ENCODE data around the gene KIF5B. TPM values are rescaled to one million over a fixed set of nuclear protein-coding genes. Genes with fewer than 3 reads are reported as not detected.

Gene KIF5B
- total and polyA plus RNA-seq, 9 of the 15 experiments (the other 6 are each of a cell fraction or from before 2014, with no cell fraction given) = 24.4 to 94.4 (median 68.9) TPM

DNA sequence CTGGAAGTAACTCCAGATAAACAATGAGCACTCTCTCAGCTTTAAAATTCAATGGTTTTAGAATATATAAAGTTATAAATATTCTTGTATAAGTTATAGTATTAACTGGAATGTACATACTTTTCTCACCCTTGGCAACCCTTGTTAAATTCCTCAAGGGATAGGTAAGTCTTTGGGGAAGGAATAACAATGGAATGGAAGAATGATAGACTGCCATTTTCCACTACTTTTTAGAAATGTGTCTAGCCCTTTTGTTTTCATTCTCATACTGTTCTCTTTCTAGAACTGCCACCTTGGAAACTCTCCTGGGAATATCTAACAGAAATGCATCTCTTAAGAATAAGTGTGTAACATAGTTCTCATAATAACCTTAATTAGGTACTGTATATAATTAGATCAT, 8.3 kb downstream of the KIF5B start:
- Histone ChIP-seq H3K9ac (ENCODE audit: insufficient read depth in 1 of 2, low read depth in 2 of 2, low read length in 2 of 2) (no peak overlapping the region), H3K36me3 (ENCODE audit: control insufficient read depth, insufficient read depth, low read length) (peaks cover 85% of the 10 kb centered on the region), H3K9me1 (ENCODE audit: control insufficient read depth, insufficient read depth, low read length) (peaks cover 3% of the 10 kb centered on the region), H3K27me3 (ENCODE audit: control insufficient read depth in 2 of 2, insufficient read depth in 2 of 2, low read length in 2 of 2) (no peaks in the 10 kb centered on the region), H3K9me3 (replicated peaks; ENCODE audit: control insufficient read depth, insufficient read depth, low read depth, low read length) (no peaks in the 10 kb centered on the region), H3K4me2 (ENCODE audit: insufficient read depth, low read length) (no peak overlapping the region), H2AFZ (ENCODE audit: low read depth, low read length) (no peak overlapping the region), H3K4me1 (replicated peaks in 1 of 2; ENCODE audit: control insufficient read depth in 2 of 2, insufficient read depth in 2 of 2, low read length in 2 of 2) (peaks cover 0 to 8% of the 10 kb centered on the region in 2 experiments; a peak in 3 of 5 replicates), H3K79me2 (ENCODE audit: control insufficient read depth, insufficient read depth, low read length) (peaks cover 98% of the 10 kb centered on the region), H3K4me3 (no peak overlapping the region), H3K27ac (ENCODE audit: extremely low read depth, low read depth, low read length) (no peak overlapping the region), H4K20me1 (replicated peaks; ENCODE audit: control insufficient read depth, insufficient read depth, low read length) (peaks cover 25% of the 10 kb centered on the region)
- intact Hi-C loops (cut with micrococcal nuclease) (no loop called here), in situ Hi-C loops (cut with MboI) (no loop called here)
- no peak for TF ChIP-seq FOXP1 (CRISPR knock-in tag; IDR thresholded peaks at IDR 0.05)
- no peak for TF ChIP-seq THRAP3 (IDR thresholded peaks at IDR 0.05; ENCODE audit: borderline replicate concordance)
- no peak for TF ChIP-seq PCBP2 (IDR thresholded peaks at IDR 0.05; ENCODE audit: low read depth, low read length, poor library complexity, severe bottlenecking)
- no peak for TF ChIP-seq TSC22D4 (tag; IDR thresholded peaks at IDR 0.05)
- no TSS peak for BruUV-seq (replicated peaks)
- no peak for ATAC-seq
- no peak for DNase-seq (ENCODE audit: extremely low read depth in 1 of 4, low spot score in 3 of 4)
- no peak for FAIRE-seq
- ChIA-PET CTCF (ENCODE audit: low intra/inter-chr PET ratio) (no interaction called here), POLR2A (no interaction called here)

DNA sequence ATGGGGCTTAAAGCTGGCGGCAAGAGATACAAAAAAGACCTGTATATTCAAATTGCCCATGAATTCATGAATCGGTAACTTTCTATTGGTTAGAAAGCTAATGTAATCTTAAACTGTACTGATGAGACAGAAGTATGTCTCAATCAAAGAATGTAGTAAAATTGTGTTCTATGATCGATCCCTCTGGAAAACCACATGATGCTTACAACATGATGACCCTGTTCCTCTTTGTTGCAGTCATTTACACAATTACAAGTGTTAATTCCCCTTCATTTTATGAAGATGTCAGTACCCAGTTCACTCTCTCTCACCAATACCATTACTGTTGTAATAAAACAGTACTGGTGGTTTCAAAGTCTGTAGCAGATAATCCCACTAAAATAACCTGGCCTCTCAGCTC, 10.1 kb downstream of the KIF5B start:
- intact Hi-C loops (cut with micrococcal nuclease) = no loop called here
- Histone ChIP-seq H3K9me1 (ENCODE audit: control insufficient read depth, insufficient read depth, low read length) (no peaks in the 10 kb centered on the region), H3K4me2 (ENCODE audit: insufficient read depth, low read length) (no peak overlapping the region), H3K4me3 (no peak overlapping the region), H3K9ac (ENCODE audit: insufficient read depth in 1 of 2, low read depth in 2 of 2, low read length in 2 of 2) (no peak overlapping the region), H3K36me3 (ENCODE audit: control insufficient read depth, insufficient read depth, low read length) (peaks cover 89% of the 10 kb centered on the region), H4K20me1 (replicated peaks; ENCODE audit: control insufficient read depth, insufficient read depth, low read length) (peaks cover 20% of the 10 kb centered on the region), H3K27ac (ENCODE audit: extremely low read depth, low read depth, low read length) (no peak overlapping the region), H3K27me3 (ENCODE audit: control insufficient read depth in 2 of 2, insufficient read depth in 2 of 2, low read length in 2 of 2) (no peaks in the 10 kb centered on the region), H2AFZ (ENCODE audit: low read depth, low read length) (no peak overlapping the region), H3K79me2 (ENCODE audit: control insufficient read depth, insufficient read depth, low read length) (peaks cover 98% of the 10 kb centered on the region), H3K9me3 (replicated peaks; ENCODE audit: control insufficient read depth, insufficient read depth, low read depth, low read length) (no peaks in the 10 kb centered on the region), H3K4me1 (replicated peaks in 1 of 2; ENCODE audit: control insufficient read depth in 2 of 2, insufficient read depth in 2 of 2, low read length in 2 of 2) (no peaks in the 10 kb centered on the region; a peak in 1 of 5 replicates)
- no TSS peak for BruUV-seq (replicated peaks)
- 94% methylated on average over 3 of the region's 3 CpGs for WGBS (ENCODE audit: insufficient coverage, low coverage, missing lambda C conversion rate)
- in situ Hi-C loops (cut with MboI) = no loop called here
- ATAC-seq = no peak
- POLR2A ChIA-PET = interaction anchor here (1.0 to 1.4 kb wide), 2 partner anchors 8 to 12 kb away, joined by 3 to 4 read pairs; no protein-coding TSS in a partner anchor
- no peak for DNase-seq (ENCODE audit: extremely low read depth in 1 of 4, low spot score in 3 of 4)
- CTCF ChIA-PET (ENCODE audit: low intra/inter-chr PET ratio) = no interaction called here
- FAIRE-seq = no peak
- TF ChIP-seq BRD4 (IDR thresholded peaks at IDR 0.05) (no peak), PPARD (CRISPR knock-in tag; IDR thresholded peaks at IDR 0.05) (no peak), CBFA2T2 (conservative IDR thresholded peaks at IDR 0.05) (no peak), CREM (IDR thresholded peaks at IDR 0.05; ENCODE audit: low read depth) (no peak), NR3C1 (CRISPR knock-in tag; IDR thresholded peaks at IDR 0.05) (no peak), TARDBP (IDR thresholded peaks at IDR 0.05) (no peak), BRD9 (IDR thresholded peaks at IDR 0.05; ENCODE audit: low read depth, partially characterized antibody) (no peak), ATF1 (CRISPR knock-in tag; IDR thresholded peaks at IDR 0.05) (no peak), ATF1 (tag; IDR thresholded peaks at IDR 0.05) (no peak), FOXP1 (CRISPR knock-in tag; IDR thresholded peaks at IDR 0.05) (no peak), MCM3 (IDR thresholded peaks at IDR 0.05) (no peak), DNMT1 (IDR thresholded peaks at IDR 0.05) (no peak), JUND (IDR thresholded peaks at IDR 0.05; ENCODE audit: borderline replicate concordance, low read depth, low read length) (no peak), JUND (tag; IDR thresholded peaks at IDR 0.05; ENCODE audit: borderline replicate concordance, low read depth, low read length) (no peak), MAFK (IDR thresholded peaks at IDR 0.05; ENCODE audit: low read length) (no peak), ZNF324 (CRISPR knock-in tag; IDR thresholded peaks at IDR 0.05) (no peak), MTF1 (CRISPR knock-in tag; IDR thresholded peaks at IDR 0.05; ENCODE audit: borderline replicate concordance) (no peak)
- TF ChIP-seq, protein P1, sequence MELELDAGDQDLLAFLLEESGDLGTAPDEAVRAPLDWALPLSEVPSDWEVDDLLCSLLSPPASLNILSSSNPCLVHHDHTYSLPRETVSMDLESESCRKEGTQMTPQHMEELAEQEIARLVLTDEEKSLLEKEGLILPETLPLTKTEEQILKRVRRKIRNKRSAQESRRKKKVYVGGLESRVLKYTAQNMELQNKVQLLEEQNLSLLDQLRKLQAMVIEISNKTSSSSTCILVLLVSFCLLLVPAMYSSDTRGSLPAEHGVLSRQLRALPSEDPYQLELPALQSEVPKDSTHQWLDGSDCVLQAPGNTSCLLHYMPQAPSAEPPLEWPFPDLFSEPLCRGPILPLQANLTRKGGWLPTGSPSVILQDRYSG (tag; conservative IDR thresholded peaks at IDR 0.05; ENCODE audit: low read depth) = no peak

Measured in K562 (cell line).